Nucleus accumbens (tissue), 56 donors: ENCODE results near the gene ZNF138.
A peak's percentile ranks its signal among the peaks of the same experiment; 100 is the strongest.
"Not testable (repeated sequence)": the region's sequence is repeated elsewhere in the genome, so short reads cannot be mapped to it uniquely, and the experiment has no call there.

Experiments
- DNase-seq, 56 donors: peaks; one replicate each; lab custom pipeline; 2025; lab: John Stamatoyannopoulos, UW

ZNF138 gene

GRCh38 chr7:64835856-64836255, 41.6 kb downstream of the ZNF138 start:
- DNase-seq, result not testable (repeated sequence)

- not testable (repeated sequence) for DNase-seq
These were observed 43.8 kb downstream of the ZNF138 start for GRCh38 chr7:64838051-64838450.

- no peak for DNase-seq
These were observed 44.5 kb downstream of the ZNF138 start for GRCh38 chr7:64838691-64839090.

GRCh38 chr7:64839910-64840309, 45.7 kb downstream of the ZNF138 start:
- no peak for DNase-seq

- DNase-seq, result peak in 24 of 56 donors; percentile 6 to 63 (median 32)
These were observed 55.2 kb downstream of the ZNF138 start for GRCh38 chr7:64849250-64849923.

GRCh38 chr7:64849924-64850499, 55.8 kb downstream of the ZNF138 start:
- no peak for DNase-seq

GRCh38 chr7:64853679-64854078, 59.5 kb downstream of the ZNF138 start:
- no peak for DNase-seq

- DNase-seq, result no peak
These were observed 60.7 kb downstream of the ZNF138 start for GRCh38 chr7:64854969-64855368.

- no peak for DNase-seq
These were observed 68.8 kb downstream of the ZNF138 start for GRCh38 chr7:64863021-64863420.

- DNase-seq, result not testable (repeated sequence)
These were observed 69.3 kb downstream of the ZNF138 start for GRCh38 chr7:64863530-64863929.

GRCh38 chr7:64863969-64864368, 69.7 kb downstream of the ZNF138 start:
- DNase-seq, result no peak

- no peak for DNase-seq
These were observed 73.7 kb downstream of the ZNF138 start for GRCh38 chr7:64867863-64868440.

GRCh38 chr7:64868499-64868898, 74.3 kb downstream of the ZNF138 start:
- DNase-seq, result no peak

- DNase-seq, result no peak
These were observed 75.0 kb downstream of the ZNF138 start for GRCh38 chr7:64869121-64869725.

GRCh38 chr7:64869912-64870562, 75.8 kb downstream of the ZNF138 start:
- no peak for DNase-seq

- no peak for DNase-seq
These were observed 76.4 kb downstream of the ZNF138 start for GRCh38 chr7:64870656-64871055.

- DNase-seq, result no peak
These were observed 77.5 kb downstream of the ZNF138 start for GRCh38 chr7:64871761-64872160.

- DNase-seq, result no peak
These were observed 78.3 kb downstream of the ZNF138 start for GRCh38 chr7:64872351-64873154.

- no peak for DNase-seq
These were observed 78.9 kb downstream of the ZNF138 start for GRCh38 chr7:64873155-64873500.

GRCh38 chr7:64873517-64873916, 79.3 kb downstream of the ZNF138 start:
- DNase-seq, result no peak
